Gastroesophageal sphincter (tissue), 4 donors: ENCODE results near the gene NSMCE1. TPM values are rescaled to one million over a fixed set of nuclear protein-coding genes. Genes with fewer than 3 reads are reported as not detected.

Source experiments
- ATAC-seq: fragments of 150-250 bp; one replicate; pipeline ENCODE4 v1.9.1; 2016; ENCODE audit warnings: mild to moderate bottlenecking, moderate library complexity
- H3K27ac ChIP-seq, 4 donors: fragments of 200-600 bp; sonication (generic) in 3 of 4; 1 replicate in 3 of 4; 2 replicates in 1 of 4; pipeline ENCODE4 v1.5.1; 2016 to 2019
- H3K27me3 ChIP-seq: fragments of 200-600 bp; sonication (generic); one replicate; pipeline ENCODE4 v1.5.1; 2019
- H3K36me3 ChIP-seq, 2 donors: fragments of 200-600 bp; sonication (generic); one replicate each; pipeline ENCODE4 v1.5.1; 2019; ENCODE audit warnings: control low read depth in 1 of 2
- H3K4me1 ChIP-seq, 3 donors: fragments of 200-600 bp; sonication (generic); 1 replicate in 2 of 3; 2 replicates in 1 of 3; pipeline ENCODE4 v1.5.1; 2016 to 2019; ENCODE audit warnings: control low read depth in 2 of 3
- H3K4me3 ChIP-seq, 2 donors: fragments of 200-600 bp; sonication (generic); one replicate each; pipeline ENCODE4 v1.5.1; 2019; ENCODE audit warnings: mild to moderate bottlenecking in 1 of 2, moderate library complexity in 1 of 2
- H3K9me3 ChIP-seq, 3 donors: fragments of 200-600 bp; sonication (generic); one replicate each; pipeline ENCODE4 v1.5.1; 2017 to 2019; ENCODE audit warnings: control low read depth in 2 of 3
- EP300 ChIP-seq: sonication (generic); formaldehyde crosslinking; IDR thresholded peaks from one replicate; pipeline ENCODE4 v1.6.1; 2017; ENCODE audit warnings: antibody characterized with exemption, mild to moderate bottlenecking
- POLR2A ChIP-seq, 2 donors: fragments of 450-650 bp; IDR thresholded peaks; one replicate each; pipeline ENCODE4 v1.6.1; 2017; ENCODE audit warnings: antibody characterized with exemption in 2 of 2, mild to moderate bottlenecking in 2 of 2, moderate library complexity in 1 of 2
- POLR2AphosphoS5 ChIP-seq: sonication (generic); formaldehyde crosslinking; IDR thresholded peaks from one replicate; pipeline ENCODE4 v1.6.1; 2017; ENCODE audit warnings: antibody characterized with exemption
- WGBS, 2 donors: methylation state at CpG; one replicate each; pipeline ENCODE4 v1.1.5; 2018; ENCODE audit warnings: low coverage in 1 of 2; 5-methylcytosine and 5-hydroxymethylcytosine counted together
- total RNA-seq, 4 donors: library from RNA; depleted of rRNA; stranded (reverse); fragments of >200 nt; gene quantifications; one replicate each; pipeline ENCODE4 v1.1.0, GENCODE V29; 2016
- TF ChIP-seq, protein P1 (sequence below), 4 experiments: fragments of 200-600 bp in 2 of 4; fragments of 450-650 bp in 2 of 4; sonication (generic) in 1 of 4; IDR thresholded peaks; one replicate each; pipeline ENCODE4 v1.5.1; 2017 to 2019; ENCODE audit warnings: antibody characterized with exemption in 4 of 4, mild to moderate bottlenecking in 2 of 4, moderate library complexity in 2 of 4

The NSMCE1 gene
- total RNA-seq, 4 donors from 2014 or later: 48.4 to 66.0 (median 63.3) TPM

DNA sequence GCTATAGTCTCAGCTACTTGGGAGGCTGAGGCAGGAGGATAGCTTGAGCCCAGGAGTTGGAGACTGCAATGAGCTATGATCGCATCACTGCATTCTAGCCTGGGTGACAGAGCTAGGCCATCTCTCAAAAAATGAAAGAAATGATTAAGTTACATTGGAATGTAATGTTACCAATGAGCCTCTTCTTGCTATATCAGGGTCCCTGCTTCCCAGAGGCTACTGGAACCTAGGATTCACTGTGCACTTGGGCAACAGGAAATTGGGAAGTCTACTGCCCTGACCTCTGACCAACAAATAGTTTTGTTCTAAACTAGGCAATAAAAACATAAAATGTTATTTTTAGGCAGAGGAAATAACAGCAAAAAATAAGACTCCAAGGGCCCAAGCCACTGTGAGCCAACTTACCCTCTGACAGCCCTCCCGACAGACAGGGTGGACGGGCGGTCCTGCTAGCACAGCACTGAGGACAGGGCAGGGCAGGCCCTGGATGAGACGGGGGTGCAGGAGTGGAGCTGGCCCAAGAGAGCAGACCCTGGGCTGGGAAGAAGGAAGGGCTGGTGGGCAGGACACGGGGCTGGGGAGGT is 27.5 kb downstream of the NSMCE1 start:
- ATAC-seq: no peak
- H3K4me1 ChIP-seq: peaks cover 0 to 99% (median 32%) of the 10 kb centered on the region in 3 donors
- 81 to 87% methylated on average over 5 to 6 of the region's 6 CpGs for WGBS, 2 donors
- peak overlapping the region in 3 of 4 donors; percentile 81 to 85 (median 84) for H3K27ac ChIP-seq
- no peak for TF ChIP-seq POLR2A (IDR thresholded peaks at IDR 0.05)
- TF ChIP-seq POLR2AphosphoS5: peak; percentile 39
- no peak for TF ChIP-seq EP300
- no peaks in the 10 kb centered on the region for H3K27me3 ChIP-seq
- no peak overlapping the region for H3K4me3 ChIP-seq
- H3K9me3 ChIP-seq: no peaks in the 10 kb centered on the region
- no peaks in the 10 kb centered on the region for H3K36me3 ChIP-seq

GRCh38 chr16:27239906-27240655 is 28.5 kb downstream of the NSMCE1 start:
- no peak overlapping the region for H3K4me3 ChIP-seq
- H3K4me1 ChIP-seq: peaks cover 0 to 99% (median 41%) of the 10 kb centered on the region in 3 donors
- ATAC-seq: no peak
- H3K9me3 ChIP-seq: no peaks in the 10 kb centered on the region
- no peaks in the 10 kb centered on the region for H3K36me3 ChIP-seq
- TF ChIP-seq, protein P1, sequence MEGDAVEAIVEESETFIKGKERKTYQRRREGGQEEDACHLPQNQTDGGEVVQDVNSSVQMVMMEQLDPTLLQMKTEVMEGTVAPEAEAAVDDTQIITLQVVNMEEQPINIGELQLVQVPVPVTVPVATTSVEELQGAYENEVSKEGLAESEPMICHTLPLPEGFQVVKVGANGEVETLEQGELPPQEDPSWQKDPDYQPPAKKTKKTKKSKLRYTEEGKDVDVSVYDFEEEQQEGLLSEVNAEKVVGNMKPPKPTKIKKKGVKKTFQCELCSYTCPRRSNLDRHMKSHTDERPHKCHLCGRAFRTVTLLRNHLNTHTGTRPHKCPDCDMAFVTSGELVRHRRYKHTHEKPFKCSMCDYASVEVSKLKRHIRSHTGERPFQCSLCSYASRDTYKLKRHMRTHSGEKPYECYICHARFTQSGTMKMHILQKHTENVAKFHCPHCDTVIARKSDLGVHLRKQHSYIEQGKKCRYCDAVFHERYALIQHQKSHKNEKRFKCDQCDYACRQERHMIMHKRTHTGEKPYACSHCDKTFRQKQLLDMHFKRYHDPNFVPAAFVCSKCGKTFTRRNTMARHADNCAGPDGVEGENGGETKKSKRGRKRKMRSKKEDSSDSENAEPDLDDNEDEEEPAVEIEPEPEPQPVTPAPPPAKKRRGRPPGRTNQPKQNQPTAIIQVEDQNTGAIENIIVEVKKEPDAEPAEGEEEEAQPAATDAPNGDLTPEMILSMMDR (IDR thresholded peaks at IDR 0.05): no peak
- TF ChIP-seq POLR2AphosphoS5 (no peak), EP300 (no peak), POLR2A (IDR thresholded peaks at IDR 0.05) (no peak)
- H3K27ac ChIP-seq: peak overlapping the region in 3 of 4 donors; percentile 81 to 85 (median 84)
- WGBS, 2 donors: 83% methylated on average over 2 to 5 of the region's 9 CpGs
- H3K27me3 ChIP-seq: no peaks in the 10 kb centered on the region

DNA sequence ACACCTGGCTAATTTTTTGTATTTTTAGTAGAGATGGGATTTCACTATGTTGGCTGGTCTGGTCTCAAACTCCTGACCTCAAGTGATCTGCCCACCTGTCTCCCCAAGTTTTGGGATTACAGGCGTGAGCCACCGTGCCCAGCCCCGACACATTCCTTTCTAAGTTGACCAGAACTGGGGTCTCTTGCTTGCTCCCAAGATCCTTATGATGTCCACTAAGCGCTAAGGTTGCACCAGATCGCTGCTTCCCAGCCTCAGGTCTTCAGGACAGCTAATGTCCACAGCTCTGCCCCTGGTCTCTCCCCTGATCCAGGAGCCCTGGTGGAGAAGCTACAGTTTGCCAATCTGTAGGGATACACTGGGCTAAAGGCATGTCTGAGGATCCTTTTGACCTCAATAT is 29.5 kb downstream of the NSMCE1 start:
- Histone ChIP-seq H3K4me3 (no peak overlapping the region), H3K27ac (peak overlapping the region in 1 of 4 donors; percentile 84), H3K27me3 (no peaks in the 10 kb centered on the region), H3K36me3 (peaks cover 0 to 5% of the 10 kb centered on the region in 2 donors), H3K4me1 (peaks cover 0 to 96% (median 37%) of the 10 kb centered on the region in 3 donors), H3K9me3 (no peaks in the 10 kb centered on the region)
- TF ChIP-seq, protein P1 (IDR thresholded peaks at IDR 0.05): no peak
- TF ChIP-seq POLR2AphosphoS5: no peak
- no peak for TF ChIP-seq POLR2A (IDR thresholded peaks at IDR 0.05)
- TF ChIP-seq EP300: no peak
- ATAC-seq: no peak
- 100% methylated on average over 3 of the region's 5 CpGs; no CpG with 5 or more reads in 1 of the 2 donors for WGBS, 2 donors

DNA sequence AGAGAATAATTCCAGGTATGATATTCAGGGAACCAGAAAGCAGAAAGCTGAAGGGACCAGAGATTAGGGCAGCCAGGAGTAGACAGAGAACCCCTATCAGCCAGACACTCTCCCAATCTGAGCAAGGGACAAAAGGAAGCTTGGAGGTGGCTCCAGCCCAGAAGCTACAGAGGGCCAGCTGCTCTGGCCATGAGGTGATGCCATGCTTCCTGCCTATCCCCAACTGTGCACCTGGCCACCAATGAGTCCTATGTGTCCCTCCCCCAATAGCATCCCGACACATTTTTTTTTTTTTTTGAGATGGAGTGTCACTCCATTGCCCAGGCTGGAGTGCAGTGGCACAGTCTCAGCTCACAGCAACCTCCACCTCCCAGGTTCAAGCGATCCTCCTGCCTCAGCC is 30.0 kb downstream of the NSMCE1 start:
- H3K27me3 ChIP-seq: no peaks in the 10 kb centered on the region
- no peak overlapping the region for H3K4me3 ChIP-seq
- H3K27ac ChIP-seq: peak overlapping the region in 2 of 4 donors; percentile 70 to 74
- ATAC-seq: no peak
- H3K36me3 ChIP-seq: peaks cover 0 to 9% of the 10 kb centered on the region in 2 donors
- no peak for TF ChIP-seq POLR2A (IDR thresholded peaks at IDR 0.05)
- TF ChIP-seq POLR2AphosphoS5: no peak
- H3K9me3 ChIP-seq: no peaks in the 10 kb centered on the region
- peaks cover 0 to 92% (median 33%) of the 10 kb centered on the region in 3 donors for H3K4me1 ChIP-seq
- 100% methylated on average over 1 to 2 of the region's 2 CpGs for WGBS, 2 donors

- H3K27ac ChIP-seq: peak overlapping the region in 3 of 4 donors; percentile 64 to 74 (median 70)
- 55 to 81% methylated on average over 10 to 12 of the region's 16 CpGs for WGBS, 2 donors
These were observed 30.5 kb downstream of the NSMCE1 start for GRCh38 chr16:27238016-27238587.

More at GRCh38 chr16:27238016-27238587, 30.5 kb downstream of the NSMCE1 start:
- H3K4me1 ChIP-seq: peaks cover 0 to 87% (median 29%) of the 10 kb centered on the region in 3 donors
- H3K36me3 ChIP-seq: peaks cover 0 to 14% of the 10 kb centered on the region in 2 donors
- ATAC-seq: no peak
- no peaks in the 10 kb centered on the region for H3K9me3 ChIP-seq
- TF ChIP-seq EP300 (no peak), POLR2AphosphoS5 (no peak), POLR2A (IDR thresholded peaks at IDR 0.05) (no peak)
- TF ChIP-seq, protein P1 (IDR thresholded peaks at IDR 0.05): no peak
- H3K27me3 ChIP-seq: no peaks in the 10 kb centered on the region
- no peak overlapping the region for H3K4me3 ChIP-seq
